Measurements from ENCODE around the gene INF2. TPM values are rescaled to one million over a fixed set of nuclear protein-coding genes. Genes with fewer than 3 reads are reported as not detected.

INF2 gene
- 69.2 and 75.3 TPM in 2 replicates for total RNA-seq
- long read RNA-seq, partial matches to known transcripts: 2 of 8 reads
- long read RNA-seq, other reads (novel, unspliced or antisense): 2 of 8 reads

DNA sequence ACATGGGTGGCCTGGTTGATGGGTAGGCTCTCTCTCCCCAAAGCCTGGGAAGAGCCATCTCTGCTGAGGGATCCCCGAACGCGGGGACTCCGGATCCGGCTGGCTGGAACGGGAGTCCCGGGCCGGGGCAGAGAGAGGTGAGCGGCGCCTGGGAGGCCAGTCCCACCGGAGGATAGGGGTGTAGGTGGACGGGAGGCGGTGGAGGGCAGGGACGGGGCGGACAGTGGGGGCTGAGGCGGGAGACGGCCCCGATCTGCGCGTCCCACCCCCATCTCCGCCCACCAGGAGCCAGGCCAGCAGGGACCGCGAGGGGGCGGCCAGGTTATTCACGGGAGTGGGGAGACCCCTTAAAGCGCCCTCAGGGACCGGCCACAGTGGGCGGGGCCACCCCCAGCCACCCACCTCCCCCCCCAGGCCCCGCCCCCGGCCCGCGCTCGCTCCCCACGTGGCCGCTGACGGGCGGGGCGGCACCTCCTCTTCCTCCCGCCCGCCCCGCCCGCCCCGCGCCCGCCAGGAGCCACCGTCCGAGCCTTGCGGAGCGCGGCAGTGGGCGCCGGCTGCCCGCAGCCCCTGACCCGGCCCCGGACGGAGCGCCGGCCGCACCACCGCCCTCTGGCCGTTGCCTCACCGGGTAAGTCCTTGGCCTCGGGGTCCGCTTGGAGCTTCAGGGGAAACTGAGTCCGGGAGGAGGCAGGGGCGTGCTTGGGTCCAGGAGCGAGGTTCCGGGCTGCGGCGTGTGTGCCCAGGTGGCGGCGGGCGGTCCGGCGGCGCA is at the start of gene INF2:
Gene INF2 (plus strand): TSS at position 510 of the 772 bp plus-strand sequence. CDS start 11,748 bp downstream, outside the sequence.
- H3K36me3 Mint-ChIP-seq (ENCODE audit: insufficient read depth): no peaks in the 10 kb centered on the region
- peak within 1 kb of the TSS; percentile 95 for H3K27ac Mint-ChIP-seq
- no peaks in the 10 kb centered on the region for H3K27me3 Mint-ChIP-seq
- peak within 1 kb of the TSS; percentile 72 for H3K4me3 Mint-ChIP-seq (ENCODE audit: low read depth)
- no peaks in the 10 kb centered on the region for H3K9me3 Mint-ChIP-seq (ENCODE audit: low read depth)
- peak; percentile 52 for DNase-seq (ENCODE audit: low spot score, unreplicated experiment)
- TF ChIP-seq, protein P1, sequence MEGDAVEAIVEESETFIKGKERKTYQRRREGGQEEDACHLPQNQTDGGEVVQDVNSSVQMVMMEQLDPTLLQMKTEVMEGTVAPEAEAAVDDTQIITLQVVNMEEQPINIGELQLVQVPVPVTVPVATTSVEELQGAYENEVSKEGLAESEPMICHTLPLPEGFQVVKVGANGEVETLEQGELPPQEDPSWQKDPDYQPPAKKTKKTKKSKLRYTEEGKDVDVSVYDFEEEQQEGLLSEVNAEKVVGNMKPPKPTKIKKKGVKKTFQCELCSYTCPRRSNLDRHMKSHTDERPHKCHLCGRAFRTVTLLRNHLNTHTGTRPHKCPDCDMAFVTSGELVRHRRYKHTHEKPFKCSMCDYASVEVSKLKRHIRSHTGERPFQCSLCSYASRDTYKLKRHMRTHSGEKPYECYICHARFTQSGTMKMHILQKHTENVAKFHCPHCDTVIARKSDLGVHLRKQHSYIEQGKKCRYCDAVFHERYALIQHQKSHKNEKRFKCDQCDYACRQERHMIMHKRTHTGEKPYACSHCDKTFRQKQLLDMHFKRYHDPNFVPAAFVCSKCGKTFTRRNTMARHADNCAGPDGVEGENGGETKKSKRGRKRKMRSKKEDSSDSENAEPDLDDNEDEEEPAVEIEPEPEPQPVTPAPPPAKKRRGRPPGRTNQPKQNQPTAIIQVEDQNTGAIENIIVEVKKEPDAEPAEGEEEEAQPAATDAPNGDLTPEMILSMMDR (IDR thresholded peaks at IDR 0.05; ENCODE audit: unreplicated experiment): peak; percentile 40
- H3K4me1 Mint-ChIP-seq (ENCODE audit: low read depth): peaks cover 20% of the 10 kb centered on the region

DNA sequence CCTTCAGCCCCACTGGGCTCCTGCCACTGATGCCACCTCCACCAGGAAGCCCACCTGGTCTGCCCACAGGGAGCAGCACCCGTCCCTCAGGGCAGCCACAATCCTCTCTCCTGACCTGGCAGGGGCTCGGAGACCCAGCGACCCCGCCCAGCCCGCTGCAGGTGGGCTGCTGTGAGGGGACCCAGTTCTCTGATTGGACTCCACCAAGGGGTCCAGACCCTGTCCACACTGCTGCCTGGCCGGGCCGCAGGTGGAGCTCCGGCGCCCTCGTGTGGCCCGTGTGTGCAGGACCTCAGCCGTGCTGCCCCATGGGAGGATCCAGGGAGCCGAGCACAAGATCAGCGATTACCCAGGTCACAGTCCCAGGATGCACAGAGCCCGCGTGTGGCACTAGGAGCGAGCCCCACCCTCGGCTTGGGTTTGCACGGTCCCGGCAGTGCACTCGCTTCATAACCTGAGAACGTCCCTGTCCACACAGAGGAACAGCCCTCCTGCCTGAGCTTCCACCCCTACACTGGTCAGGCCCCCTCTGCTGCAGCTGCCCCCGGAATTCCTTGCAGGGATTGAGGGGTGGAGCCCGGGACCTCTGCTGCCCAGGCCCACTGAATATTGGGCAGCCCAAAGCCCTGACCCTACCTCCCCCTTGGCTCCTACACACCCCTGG is 49.4 kb upstream of the INF2 start:
- peak; percentile 61 for DNase-seq (ENCODE audit: low spot score, unreplicated experiment)
- Mint-ChIP-seq H3K9me3 (ENCODE audit: low read depth) (peaks cover 16% of the 10 kb centered on the region), H3K4me3 (ENCODE audit: low read depth) (no peak overlapping the region), H3K36me3 (ENCODE audit: insufficient read depth) (peaks cover 3% of the 10 kb centered on the region), H3K4me1 (ENCODE audit: low read depth) (peaks cover 12% of the 10 kb centered on the region), H3K27ac (no peak overlapping the region), H3K27me3 (peaks cover 28% of the 10 kb centered on the region)
- TF ChIP-seq, protein P1 (IDR thresholded peaks at IDR 0.05; ENCODE audit: unreplicated experiment): peak; percentile 94

DNA sequence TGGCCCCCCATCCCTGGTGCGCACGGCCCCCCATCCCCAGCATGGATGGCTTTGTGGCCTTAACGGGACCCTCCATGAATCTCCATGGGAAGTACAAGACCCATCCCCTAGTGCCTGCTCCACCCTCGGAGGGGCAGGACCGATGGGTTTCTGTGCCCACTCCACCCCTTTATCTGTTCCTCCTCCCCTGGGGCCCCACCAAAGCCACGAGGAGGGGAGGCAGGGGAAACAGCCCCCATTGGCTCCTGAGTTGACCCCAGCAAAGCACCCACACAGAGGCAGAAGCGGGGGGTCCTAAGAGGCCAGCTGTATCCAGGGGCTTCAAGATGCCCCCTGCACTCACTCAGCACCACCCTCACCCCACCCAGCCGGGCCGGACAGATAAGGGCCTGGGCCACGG is 48.7 kb upstream of the INF2 start:
- Mint-ChIP-seq H3K27me3 (peaks cover 32% of the 10 kb centered on the region), H3K9me3 (ENCODE audit: low read depth) (peaks cover 19% of the 10 kb centered on the region), H3K4me3 (ENCODE audit: low read depth) (no peak overlapping the region), H3K36me3 (ENCODE audit: insufficient read depth) (peaks cover 4% of the 10 kb centered on the region), H3K4me1 (ENCODE audit: low read depth) (peaks cover 12% of the 10 kb centered on the region), H3K27ac (no peak overlapping the region)
- TF ChIP-seq, protein P1 (IDR thresholded peaks at IDR 0.05; ENCODE audit: unreplicated experiment): no peak
- no peak for DNase-seq (ENCODE audit: low spot score, unreplicated experiment)

DNA sequence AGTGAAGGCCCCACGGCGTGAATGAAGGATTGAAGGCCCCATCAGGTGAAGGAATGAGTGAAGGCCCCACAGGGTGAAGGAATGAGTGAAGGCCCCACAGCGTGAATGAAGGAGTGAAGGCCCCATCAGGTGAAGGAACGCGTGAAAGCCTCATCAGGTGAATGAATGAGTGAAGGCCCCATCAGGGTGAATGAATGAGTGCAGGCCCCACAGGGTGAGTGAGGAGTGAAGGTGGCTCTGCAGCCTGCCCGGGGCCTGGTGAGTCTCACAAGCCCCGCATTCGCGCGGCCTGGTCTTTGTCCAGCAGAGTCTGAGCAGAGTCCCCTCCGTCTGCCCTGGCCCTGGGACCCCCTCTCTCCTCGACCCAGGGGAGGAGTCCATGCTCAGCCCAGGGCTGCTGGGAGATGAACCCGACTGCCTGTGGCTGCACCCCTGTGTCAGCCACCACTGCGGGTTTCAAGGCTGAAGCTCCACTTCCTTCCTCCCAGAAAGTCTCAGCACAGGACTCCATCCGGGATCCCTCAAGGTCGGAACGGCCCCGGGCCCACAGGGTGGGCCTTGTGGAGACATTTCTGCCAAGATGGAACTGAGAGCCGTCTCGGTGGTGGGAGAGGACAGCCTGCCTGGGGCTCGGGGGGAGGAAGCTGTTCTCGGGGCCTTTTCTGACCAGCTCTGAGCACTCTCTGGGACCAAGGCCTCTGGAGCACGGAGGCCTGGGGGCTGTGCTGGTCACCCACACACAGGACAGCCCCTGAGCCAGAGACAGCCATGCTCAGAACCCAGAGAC is 47.5 kb upstream of the INF2 start:
- Mint-ChIP-seq H3K36me3 (ENCODE audit: insufficient read depth) (peaks cover 4% of the 10 kb centered on the region), H3K9me3 (ENCODE audit: low read depth) (peaks cover 23% of the 10 kb centered on the region), H3K4me1 (ENCODE audit: low read depth) (peaks cover 12% of the 10 kb centered on the region), H3K4me3 (ENCODE audit: low read depth) (no peak overlapping the region), H3K27ac (no peak overlapping the region), H3K27me3 (peaks cover 36% of the 10 kb centered on the region)
- no peak for DNase-seq (ENCODE audit: low spot score, unreplicated experiment)
- TF ChIP-seq, protein P1 (IDR thresholded peaks at IDR 0.05; ENCODE audit: unreplicated experiment): no peak

DNA sequence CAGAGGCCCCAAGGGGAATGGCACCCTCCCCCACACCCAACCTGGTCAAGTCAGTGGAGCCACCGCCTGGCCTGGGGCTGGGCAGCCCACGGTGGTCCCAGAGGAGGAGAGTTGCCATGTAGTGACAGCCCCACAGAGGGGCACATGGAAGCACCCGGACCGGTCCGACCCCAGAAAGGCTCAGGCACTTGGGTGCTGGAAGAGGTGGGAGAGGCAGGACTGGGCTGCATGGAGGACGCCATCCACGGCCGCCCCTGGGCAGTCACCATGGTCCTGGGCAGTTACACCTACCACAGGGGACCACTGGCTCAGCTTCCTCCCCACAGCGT is 46.9 kb upstream of the INF2 start:
- H3K4me1 Mint-ChIP-seq (ENCODE audit: low read depth): peaks cover 11% of the 10 kb centered on the region
- H3K27ac Mint-ChIP-seq: no peak overlapping the region
- H3K4me3 Mint-ChIP-seq (ENCODE audit: low read depth): no peak overlapping the region
- H3K9me3 Mint-ChIP-seq (ENCODE audit: low read depth): peaks cover 21% of the 10 kb centered on the region
- peaks cover 4% of the 10 kb centered on the region for H3K36me3 Mint-ChIP-seq (ENCODE audit: insufficient read depth)
- TF ChIP-seq, protein P1 (IDR thresholded peaks at IDR 0.05; ENCODE audit: unreplicated experiment): no peak
- H3K27me3 Mint-ChIP-seq: peaks cover 36% of the 10 kb centered on the region
- no peak for DNase-seq (ENCODE audit: low spot score, unreplicated experiment)
